ENCODE data around the gene FAM131B.

GRCh38 chr7:143384661-143385631, 22.4 kb upstream of the FAM131B start:
- TF ChIP-seq, protein P1, sequence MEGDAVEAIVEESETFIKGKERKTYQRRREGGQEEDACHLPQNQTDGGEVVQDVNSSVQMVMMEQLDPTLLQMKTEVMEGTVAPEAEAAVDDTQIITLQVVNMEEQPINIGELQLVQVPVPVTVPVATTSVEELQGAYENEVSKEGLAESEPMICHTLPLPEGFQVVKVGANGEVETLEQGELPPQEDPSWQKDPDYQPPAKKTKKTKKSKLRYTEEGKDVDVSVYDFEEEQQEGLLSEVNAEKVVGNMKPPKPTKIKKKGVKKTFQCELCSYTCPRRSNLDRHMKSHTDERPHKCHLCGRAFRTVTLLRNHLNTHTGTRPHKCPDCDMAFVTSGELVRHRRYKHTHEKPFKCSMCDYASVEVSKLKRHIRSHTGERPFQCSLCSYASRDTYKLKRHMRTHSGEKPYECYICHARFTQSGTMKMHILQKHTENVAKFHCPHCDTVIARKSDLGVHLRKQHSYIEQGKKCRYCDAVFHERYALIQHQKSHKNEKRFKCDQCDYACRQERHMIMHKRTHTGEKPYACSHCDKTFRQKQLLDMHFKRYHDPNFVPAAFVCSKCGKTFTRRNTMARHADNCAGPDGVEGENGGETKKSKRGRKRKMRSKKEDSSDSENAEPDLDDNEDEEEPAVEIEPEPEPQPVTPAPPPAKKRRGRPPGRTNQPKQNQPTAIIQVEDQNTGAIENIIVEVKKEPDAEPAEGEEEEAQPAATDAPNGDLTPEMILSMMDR (IDR thresholded peaks at IDR 0.05): no peak
- TF ChIP-seq POLR2A (IDR thresholded peaks at IDR 0.05): no peak

Data from heart left ventricle (tissue), 13 donors.